Measurements from ENCODE around the gene TES.

- TF ChIP-seq, protein P1, sequence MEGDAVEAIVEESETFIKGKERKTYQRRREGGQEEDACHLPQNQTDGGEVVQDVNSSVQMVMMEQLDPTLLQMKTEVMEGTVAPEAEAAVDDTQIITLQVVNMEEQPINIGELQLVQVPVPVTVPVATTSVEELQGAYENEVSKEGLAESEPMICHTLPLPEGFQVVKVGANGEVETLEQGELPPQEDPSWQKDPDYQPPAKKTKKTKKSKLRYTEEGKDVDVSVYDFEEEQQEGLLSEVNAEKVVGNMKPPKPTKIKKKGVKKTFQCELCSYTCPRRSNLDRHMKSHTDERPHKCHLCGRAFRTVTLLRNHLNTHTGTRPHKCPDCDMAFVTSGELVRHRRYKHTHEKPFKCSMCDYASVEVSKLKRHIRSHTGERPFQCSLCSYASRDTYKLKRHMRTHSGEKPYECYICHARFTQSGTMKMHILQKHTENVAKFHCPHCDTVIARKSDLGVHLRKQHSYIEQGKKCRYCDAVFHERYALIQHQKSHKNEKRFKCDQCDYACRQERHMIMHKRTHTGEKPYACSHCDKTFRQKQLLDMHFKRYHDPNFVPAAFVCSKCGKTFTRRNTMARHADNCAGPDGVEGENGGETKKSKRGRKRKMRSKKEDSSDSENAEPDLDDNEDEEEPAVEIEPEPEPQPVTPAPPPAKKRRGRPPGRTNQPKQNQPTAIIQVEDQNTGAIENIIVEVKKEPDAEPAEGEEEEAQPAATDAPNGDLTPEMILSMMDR (IDR thresholded peaks at IDR 0.05; ENCODE audit: low read depth, low read length, missing input control), result no peak
- TF ChIP-seq TAF1 (conservative IDR thresholded peaks at IDR 0.05) (no peak), RAD21 (IDR thresholded peaks at IDR 0.05) (no peak)
- TF ChIP-seq, protein P2, sequence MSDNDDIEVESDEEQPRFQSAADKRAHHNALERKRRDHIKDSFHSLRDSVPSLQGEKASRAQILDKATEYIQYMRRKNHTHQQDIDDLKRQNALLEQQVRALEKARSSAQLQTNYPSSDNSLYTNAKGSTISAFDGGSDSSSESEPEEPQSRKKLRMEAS (IDR thresholded peaks at IDR 0.05), result no peak
These were observed 41.3 kb downstream of the TES start for GRCh38 chr7:116251675-116252074.

All from liver (tissue), 3 donors.